ENCODE results near the gene PPFIBP1. TPM values are rescaled to one million over a fixed set of nuclear protein-coding genes. Genes with fewer than 3 reads are reported as not detected.

Gene PPFIBP1
- 15.8 to 25.2 TPM (median 20.6 TPM) in 5 replicates for total RNA-seq (2022; extraction: Qiagen RNA extraction)

GRCh38 chr12:27523642-27524493 is at the start of gene PPFIBP1:
Gene PPFIBP1, plus strand, starts transcription at chr12:27524206. Its CDS starts 109,191 bp downstream, at chr12:27633397.

GRCh38 chr12:27696293-27696652 is 172.3 kb downstream of the PPFIBP1 start, which contains the start of gene REP15:
Gene REP15, plus strand, starts transcription at chr12:27696447. Its CDS starts 116 bp downstream, at chr12:27696563.

GRCh38 chr12:27710592-27711316 is 186.7 kb downstream of the PPFIBP1 start, which contains the start of gene MRPS35:
Gene MRPS35, plus strand, starts transcription at chr12:27710832. Its CDS starts 12 bp downstream, at chr12:27710844.

Other genes with a start within 250 kb of the PPFIBP1 start
- 11.3 to 17.4 TPM (median 13.6 TPM) in 5 replicates for gene BMAL2, start 191.4 kb upstream of the PPFIBP1 start, total RNA-seq (2022; extraction: Qiagen RNA extraction)
- gene SMCO2, start 77.5 kb upstream of the PPFIBP1 start, total RNA-seq (2022; extraction: Qiagen RNA extraction) = 0.09 to 0.18 TPM (median 0.10 TPM) in 3 of 5 replicates, not detected in the others
- 0.14 to 0.52 TPM (median 0.30 TPM) in 5 replicates for gene REP15, start 172.2 kb downstream of the PPFIBP1 start, total RNA-seq (2022; extraction: Qiagen RNA extraction)
- 86.8 to 100 TPM (median 89.2 TPM) in 5 replicates for gene MRPS35, start 186.6 kb downstream of the PPFIBP1 start, total RNA-seq (2022; extraction: Qiagen RNA extraction)